DMS79 treated with DMSO at 0.1 percent for 48 hours (cell line): ENCODE results near the gene SLC37A4.
"Not testable (repeated sequence)": the region's sequence is repeated elsewhere in the genome, so short reads cannot be mapped to it uniquely, and the experiment has no call there.

Source experiments
- DNase-seq: peaks from one replicate; lab custom pipeline; 2025; lab: John Stamatoyannopoulos, UW

The SLC37A4 gene

GRCh38 chr11:119017377-119017776, 13.3 kb downstream of the SLC37A4 start:
- DNase-seq = not testable (repeated sequence)

GRCh38 chr11:119016216-119017009, 14.3 kb downstream of the SLC37A4 start:
- no peak for DNase-seq

DNA sequence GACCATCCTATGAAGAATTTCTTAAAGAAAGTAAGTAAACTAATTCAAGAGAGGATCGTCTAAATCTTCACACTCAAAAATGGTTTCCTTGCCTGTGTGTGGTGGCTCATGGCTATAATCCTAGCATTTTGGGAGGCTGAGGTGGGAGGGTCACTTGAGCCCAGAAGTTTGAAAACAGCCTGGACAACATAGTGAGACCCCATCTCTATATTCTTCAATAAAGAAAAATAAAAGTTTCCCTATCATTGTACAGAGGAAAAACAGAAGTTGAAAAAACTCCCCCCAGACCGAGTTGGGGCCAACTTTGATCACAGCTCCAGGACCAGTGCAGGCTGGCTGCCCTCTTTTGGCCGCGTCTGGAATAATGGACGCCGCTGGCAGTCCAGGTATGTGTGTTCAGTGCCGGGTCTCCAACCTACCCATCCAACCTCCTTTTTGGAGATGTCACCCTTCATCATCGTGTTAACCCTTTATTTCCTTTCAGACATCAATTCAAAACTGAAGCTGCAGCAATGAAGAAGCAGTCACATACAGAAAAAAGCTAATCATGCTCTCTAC, 15.5 kb downstream of the SLC37A4 start:
- DNase-seq = no peak

GRCh38 chr11:119014209-119014924, 16.3 kb downstream of the SLC37A4 start:
- DNase-seq = no peak

- no peak for DNase-seq
These were observed 18.0 kb downstream of the SLC37A4 start for GRCh38 chr11:119012629-119013170.

GRCh38 chr11:119011476-119012053, 19.1 kb downstream of the SLC37A4 start:
- no peak for DNase-seq

DNA sequence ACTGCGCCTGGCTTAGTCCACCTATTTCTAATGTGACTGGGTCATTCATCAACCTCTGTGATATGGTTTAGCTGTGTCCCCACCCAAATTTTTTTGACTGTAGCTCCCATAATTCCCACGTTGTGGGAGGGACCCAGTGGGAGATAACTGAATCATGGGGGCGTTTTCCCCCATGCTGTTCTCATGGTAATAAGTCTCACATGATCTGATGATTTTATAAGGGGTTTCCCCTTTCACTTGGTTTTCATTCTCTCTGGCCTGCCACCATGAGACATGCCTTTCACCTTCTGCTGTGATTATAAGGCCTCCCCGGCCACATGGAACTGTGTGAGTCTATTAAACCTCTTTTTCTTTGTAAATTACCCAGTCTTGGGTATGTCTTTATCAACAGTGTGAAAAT, 24.0 kb downstream of the SLC37A4 start:
- no peak for DNase-seq

- no peak for DNase-seq
These were observed 29.8 kb downstream of the SLC37A4 start for GRCh38 chr11:119000906-119001305.

GRCh38 chr11:118998822-118999221, 31.9 kb downstream of the SLC37A4 start:
- no peak for DNase-seq

GRCh38 chr11:118998388-118998717, 32.3 kb downstream of the SLC37A4 start:
- no peak for DNase-seq

DNA sequence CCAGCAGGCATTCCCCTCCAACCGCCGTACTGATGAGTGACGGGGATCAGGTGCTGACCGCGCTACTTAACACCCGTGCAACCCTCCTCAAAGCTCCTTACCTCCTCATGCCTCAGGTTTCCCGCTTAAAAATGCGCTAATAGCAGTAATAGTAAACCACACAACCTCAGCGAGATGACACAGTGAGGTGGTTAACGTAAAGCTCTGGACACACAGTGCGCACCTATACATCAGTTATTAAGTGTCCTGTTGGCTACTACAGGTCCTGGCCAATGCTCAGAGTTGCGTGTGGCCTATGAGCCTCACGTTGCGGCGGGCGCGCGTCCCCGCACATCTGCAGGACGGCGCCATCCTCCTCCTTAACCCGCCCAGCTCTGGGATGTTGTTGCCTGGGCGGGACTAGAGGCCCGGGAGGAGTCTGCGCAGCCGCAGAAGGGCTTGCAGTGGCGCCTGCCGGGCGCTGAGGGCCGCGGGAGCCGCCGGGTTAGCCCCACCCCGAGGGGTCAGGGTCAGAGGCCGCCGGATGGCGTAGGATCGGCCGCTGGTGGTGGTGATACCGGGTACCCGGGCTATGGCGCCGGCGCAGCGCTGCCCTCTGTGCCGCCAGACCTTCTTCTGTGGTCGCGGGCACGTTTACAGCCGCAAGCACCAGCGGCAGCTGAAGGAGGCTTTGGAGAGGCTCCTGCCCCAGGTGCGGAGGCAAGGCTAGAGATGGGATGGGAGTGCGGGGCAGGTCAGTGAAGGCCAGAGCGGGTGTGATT, 32.9 kb downstream of the SLC37A4 start, which contains the start of gene CENATAC:
CENATAC (plus strand) TSS at position 512 of the 761 bp plus-strand sequence; CDS start at position 572, 60 bp downstream.
- peak; percentile 97 for DNase-seq

DNA sequence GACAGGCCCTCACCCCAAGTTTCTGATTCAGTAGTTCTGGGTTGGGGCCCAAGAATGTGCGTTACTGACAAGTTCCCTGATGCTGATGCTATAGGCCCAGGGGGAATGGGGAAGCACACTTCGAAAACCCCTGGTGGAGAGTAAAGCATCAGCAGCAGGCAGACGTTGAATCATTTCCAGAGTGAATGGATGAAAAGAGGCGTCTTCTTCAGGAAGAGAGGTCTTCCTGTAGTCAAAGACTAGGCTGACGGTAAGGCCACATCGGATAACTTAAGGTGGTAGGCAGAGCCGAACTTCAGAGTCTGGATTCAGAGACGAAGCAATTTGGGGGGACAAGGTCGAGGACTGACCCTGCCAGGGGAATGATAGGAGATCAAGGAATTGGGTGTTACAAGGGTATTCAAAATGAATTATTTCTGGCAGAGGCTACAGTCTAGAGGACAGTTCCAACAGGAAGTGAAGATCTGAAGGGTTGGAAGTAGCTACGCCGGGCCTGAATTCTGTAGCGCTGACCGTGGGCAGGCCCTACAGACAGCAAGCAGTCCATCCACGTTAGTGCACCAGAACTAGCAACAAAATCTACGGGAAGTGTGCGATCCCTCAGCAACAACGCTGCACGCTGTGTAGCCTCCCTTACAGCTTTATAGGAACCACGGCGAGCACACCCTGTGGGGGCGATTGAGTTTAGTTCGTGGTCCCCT, 33.6 kb downstream of the SLC37A4 start:
- peak; percentile 46 for DNase-seq

DNA sequence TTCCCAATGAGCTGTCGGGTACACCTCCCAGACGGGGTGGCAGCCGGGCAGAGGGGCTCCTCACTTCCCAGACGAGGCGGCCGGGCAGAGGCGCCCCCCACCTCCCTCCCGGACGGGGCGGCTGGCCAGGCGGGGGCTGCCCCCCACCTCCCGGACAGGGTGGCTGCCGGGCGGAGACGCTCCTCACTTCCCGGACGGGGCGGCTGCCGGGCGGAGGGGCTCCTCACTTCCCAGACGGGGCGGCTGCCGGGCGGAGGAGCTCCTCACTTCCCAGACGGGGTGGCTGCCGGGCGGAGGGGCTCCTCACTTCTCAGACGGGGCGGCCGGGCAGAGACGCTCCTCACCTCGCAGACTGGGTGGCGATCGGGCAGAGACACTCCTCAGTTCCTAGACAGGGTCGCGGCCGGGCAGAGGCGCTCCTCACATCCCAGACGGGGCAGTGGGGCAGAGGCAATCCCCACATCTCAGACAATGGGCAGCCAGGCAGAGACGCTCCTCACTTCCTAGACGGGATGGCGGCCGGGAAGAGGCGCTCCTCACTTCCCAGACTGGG, 39.1 kb downstream of the SLC37A4 start:
- DNase-seq = not testable (repeated sequence)

DNA sequence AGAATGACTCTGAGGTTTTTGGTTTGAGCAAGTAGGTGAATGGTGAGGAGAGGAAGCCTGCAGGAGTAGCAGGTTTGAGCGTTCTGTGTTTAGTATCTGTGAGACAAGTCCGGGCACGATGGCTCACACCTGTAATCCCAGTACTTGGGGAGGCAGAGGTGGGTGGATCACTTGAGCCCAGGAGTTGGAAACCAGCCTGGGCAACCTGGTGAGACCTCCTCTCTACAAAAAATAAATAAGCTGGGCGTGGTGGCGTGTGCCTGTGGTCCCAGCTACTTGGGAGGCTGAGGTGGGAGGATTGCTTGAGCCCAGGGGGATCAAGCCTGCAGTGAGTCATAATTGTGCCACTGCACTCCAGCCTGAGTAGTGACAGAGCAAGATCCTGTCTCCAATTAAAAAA, 42.4 kb downstream of the SLC37A4 start:
- peak; percentile 76 for DNase-seq

GRCh38 chr11:118984825-118985224, 45.9 kb downstream of the SLC37A4 start:
- DNase-seq = peak; percentile 64

- not testable (repeated sequence) for DNase-seq
These were observed 46.3 kb downstream of the SLC37A4 start for GRCh38 chr11:118984337-118984736.

DNA sequence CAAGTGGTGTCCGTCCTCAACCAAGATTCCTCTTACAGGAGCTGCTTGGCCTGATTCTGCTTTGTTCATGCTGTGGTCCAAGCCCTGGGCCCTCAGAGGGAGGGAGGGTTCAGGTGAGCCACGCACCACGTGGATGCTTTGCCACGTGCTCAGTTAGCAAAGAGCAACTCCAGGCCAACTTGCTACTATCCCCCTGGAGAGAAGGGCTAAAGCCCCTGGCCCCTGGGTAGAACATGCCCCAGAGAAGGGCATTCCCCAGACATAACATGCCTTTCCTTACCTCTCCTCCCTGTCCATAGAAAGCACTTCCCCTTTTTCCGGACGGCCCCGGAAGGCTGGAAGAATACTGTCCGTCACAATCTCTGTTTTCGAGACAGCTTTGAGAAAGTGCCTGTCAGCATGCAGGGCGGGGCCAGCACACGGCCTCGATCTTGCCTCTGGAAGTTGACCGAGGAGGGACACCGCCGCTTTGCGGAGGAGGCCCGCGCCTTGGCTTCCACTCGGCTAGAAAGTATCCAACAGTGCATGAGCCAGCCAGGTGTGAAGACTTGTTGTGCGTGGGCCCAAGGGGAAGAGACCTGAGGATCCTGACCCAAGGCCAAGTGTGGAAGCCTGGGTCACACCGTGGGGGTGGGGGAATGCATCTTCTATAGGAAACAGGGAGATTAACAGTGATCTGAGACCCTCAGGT, 50.3 kb downstream of the SLC37A4 start:
- no peak for DNase-seq

- DNase-seq = no peak
These were observed 51.2 kb downstream of the SLC37A4 start for GRCh38 chr11:118979434-118979833.

DNA sequence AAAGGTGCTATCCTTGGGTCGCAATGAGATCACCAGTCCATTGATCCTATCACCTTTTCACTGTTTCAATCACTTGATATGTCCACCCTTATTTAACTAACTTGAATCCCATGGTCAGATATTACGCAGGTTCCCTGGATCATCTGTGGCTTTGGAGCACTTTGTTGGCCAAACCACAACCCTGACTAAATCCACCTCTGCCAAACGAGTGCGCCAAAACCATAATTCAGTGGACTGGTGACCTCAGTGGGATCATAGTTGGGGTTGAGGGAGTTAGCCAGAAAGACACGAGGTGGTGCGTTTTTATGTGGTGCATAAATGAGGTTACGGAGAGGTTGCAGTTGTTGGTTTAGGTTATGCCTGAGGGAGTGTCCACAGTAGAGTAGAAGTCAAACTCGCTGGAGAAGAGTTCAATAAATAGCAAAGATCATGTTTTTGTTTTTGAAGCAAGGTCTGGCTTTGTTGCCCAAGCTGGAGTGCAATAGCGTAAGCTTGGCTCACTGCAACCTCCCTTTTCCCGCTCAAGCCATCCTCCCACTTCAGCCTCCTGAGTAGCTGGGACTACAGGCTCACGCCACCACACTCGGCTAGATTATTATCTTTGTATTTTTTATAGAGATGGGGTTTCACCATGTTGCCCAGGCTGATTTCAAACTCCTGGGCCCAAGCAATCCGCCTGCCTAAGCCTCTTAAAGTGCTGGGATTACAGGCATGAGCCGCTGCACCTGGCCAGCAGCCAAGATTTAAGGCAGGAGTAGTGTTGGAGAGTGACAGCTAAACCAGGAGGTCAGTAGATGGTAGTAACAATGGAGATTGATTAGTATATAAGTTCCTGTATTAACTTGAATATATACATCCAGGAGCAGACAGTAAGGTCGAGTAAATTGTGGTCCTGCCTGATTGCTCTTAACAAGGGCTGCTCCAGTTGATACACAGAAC, 54.6 kb downstream of the SLC37A4 start:
- no peak for DNase-seq
